SK-N-SH treated with all-trans-retinoic acid at 6 μM for 48 hours (cell line): ENCODE data around the gene FTCD.

Experiments used
- ATAC-seq: fragments of 200-7000 bp; cut with Tn5 transposase; 3 replicates; pipeline ENCODE4 v1.9.1; 2020; ENCODE audit warnings: mild to moderate bottlenecking, moderate library complexity
- ARNTL ChIP-seq: fragments of 450-650 bp; formaldehyde crosslinking; IDR thresholded peaks from 2 replicates; pipeline ENCODE4 v1.5.0; 2020; ENCODE audit warnings: low read depth, mild to moderate bottlenecking, moderate library complexity, borderline replicate concordance
- BACH2 ChIP-seq: fragments of 250-450 bp; sonication (Bioruptor Pico); IDR thresholded peaks from 2 replicates; pipeline ENCODE4 v1.9.0; 2021; ENCODE audit warnings: mild to moderate bottlenecking, borderline replicate concordance
- CSDC2 ChIP-seq: fragments of 250-450 bp; sonication (Bioruptor Pico); IDR thresholded peaks from 2 replicates; pipeline ENCODE4 v1.5.0; 2020; ENCODE audit warnings: mild to moderate bottlenecking, moderate library complexity
- GLIS3 ChIP-seq: fragments of 250-450 bp; sonication (Bioruptor Pico); IDR thresholded peaks from 2 replicates; pipeline ENCODE4 v1.5.0; 2020; ENCODE audit warnings: mild to moderate bottlenecking, moderate library complexity
- ISL1 ChIP-seq: fragments of 250-450 bp; sonication (Bioruptor Pico); IDR thresholded peaks from 2 replicates; pipeline ENCODE4 v2.1.2; 2022; ENCODE audit warnings: mild to moderate bottlenecking, moderate library complexity
- OSR1 ChIP-seq: fragments of 250-450 bp; sonication (Bioruptor Pico); IDR thresholded peaks from 2 replicates; pipeline ENCODE4 v1.8.0; 2022; ENCODE audit warnings: moderate library complexity, mild to moderate bottlenecking, inconsistent platforms
- SNAI2 ChIP-seq: fragments of 250-450 bp; sonication (Bioruptor Pico); IDR thresholded peaks from 2 replicates; pipeline ENCODE4 v1.5.0; 2020; ENCODE audit warnings: mild to moderate bottlenecking, moderate library complexity
- TCF4 ChIP-seq: fragments of 250-450 bp; sonication (Bioruptor Pico); IDR thresholded peaks from 2 replicates; pipeline ENCODE4 v1.8.0; 2021; ENCODE audit warnings: mild to moderate bottlenecking, moderate library complexity, borderline replicate concordance
- TOX ChIP-seq: fragments of 250-450 bp; sonication (Bioruptor Pico); IDR thresholded peaks from 2 replicates; pipeline ENCODE4 v1.8.0; 2021; ENCODE audit warnings: mild to moderate bottlenecking, moderate library complexity, borderline replicate concordance
- ZC3H10 ChIP-seq: fragments of 250-450 bp; sonication (Bioruptor Pico); IDR thresholded peaks from 2 replicates; pipeline ENCODE4 v1.5.1; 2021; ENCODE audit warnings: mild to moderate bottlenecking, moderate library complexity
- ZFP3 ChIP-seq: fragments of 250-450 bp; sonication (Bioruptor Pico); IDR thresholded peaks from 2 replicates; pipeline ENCODE4 v1.5.0; 2020; ENCODE audit warnings: mild to moderate bottlenecking, moderate library complexity
- ZFP30 ChIP-seq: fragments of 450-650 bp; formaldehyde crosslinking; IDR thresholded peaks from 2 replicates; pipeline ENCODE4 v1.5.0; 2022; ENCODE audit warnings: mild to moderate bottlenecking, moderate library complexity
- ZNF565 ChIP-seq: fragments of 450-650 bp; formaldehyde crosslinking; conservative IDR thresholded peaks from 2 replicates; pipeline ENCODE4 v1.5.0; 2020; ENCODE audit warnings: low read depth, mild to moderate bottlenecking, moderate library complexity
- ZNF70 ChIP-seq: fragments of 450-650 bp; formaldehyde crosslinking; IDR thresholded peaks from 2 replicates; pipeline ENCODE4 v1.5.0; 2020; ENCODE audit warnings: mild to moderate bottlenecking, moderate library complexity
- ZNF8 ChIP-seq: fragments of 450-650 bp; formaldehyde crosslinking; IDR thresholded peaks from 2 replicates; pipeline ENCODE4 v1.5.0; 2020; ENCODE audit warnings: mild to moderate bottlenecking, moderate library complexity
- TF ChIP-seq, protein P1 (sequence below): fragments of 250-450 bp; sonication (Bioruptor Pico); IDR thresholded peaks from 2 replicates; pipeline ENCODE4 v1.5.1; 2020; ENCODE audit warnings: low read depth, mild to moderate bottlenecking, moderate library complexity
- TF ChIP-seq, protein P2 (sequence below): fragments of 250-450 bp; sonication (Bioruptor Pico); IDR thresholded peaks from 2 replicates; pipeline ENCODE4 v1.8.0; 2020; ENCODE audit warnings: mild to moderate bottlenecking, moderate library complexity, borderline replicate concordance
- TF ChIP-seq, protein P3 (sequence below): fragments of 250-450 bp; sonication (Bioruptor Pico); IDR thresholded peaks from 2 replicates; pipeline ENCODE4 v1.5.1; 2021; ENCODE audit warnings: mild to moderate bottlenecking, moderate library complexity
- TF ChIP-seq, protein P4 (sequence below): fragments of 250-450 bp; sonication (Bioruptor Pico); IDR thresholded peaks from 2 replicates; pipeline ENCODE4 v1.5.0; 2020; ENCODE audit warnings: mild to moderate bottlenecking, moderate library complexity

The FTCD gene

DNA sequence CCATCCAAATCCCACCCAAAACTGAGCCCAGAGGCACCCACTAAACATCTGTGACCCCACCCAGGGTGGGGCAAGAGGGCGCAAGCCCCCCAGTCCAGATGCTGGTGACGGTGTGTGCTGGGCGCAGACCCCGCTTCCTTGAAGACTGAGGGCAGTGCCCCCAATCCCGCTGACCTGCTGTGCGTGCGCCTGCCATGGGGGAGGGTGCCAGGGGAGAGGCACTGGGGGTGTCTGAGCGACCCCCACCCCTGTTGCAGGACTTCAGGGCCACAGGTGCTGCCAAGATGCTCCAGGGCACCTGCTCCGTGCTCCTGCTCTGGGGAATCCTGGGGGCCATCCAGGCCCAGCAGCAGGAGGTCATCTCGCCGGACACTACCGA lies 44.2 kb downstream of the FTCD start:
- no peak for ATAC-seq
- TF ChIP-seq TCF4 = no peak
- no peak for TF ChIP-seq ZC3H10 (CRISPR knock-in tag)
- no peak for TF ChIP-seq ZFP3 (CRISPR knock-in tag)
- TF ChIP-seq ZNF70 (CRISPR knock-in tag) = no peak
- TF ChIP-seq SNAI2 = no peak
- no peak for TF ChIP-seq GLIS3
- no peak for TF ChIP-seq ZNF565 (CRISPR knock-in tag)
- no peak for TF ChIP-seq ARNTL
- no peak for TF ChIP-seq CSDC2 (CRISPR knock-in tag)
- no peak for TF ChIP-seq TOX (CRISPR knock-in tag)
- TF ChIP-seq OSR1 = no peak
- TF ChIP-seq ZFP30 = no peak
- TF ChIP-seq ISL1 = no peak
- TF ChIP-seq, protein P1, sequence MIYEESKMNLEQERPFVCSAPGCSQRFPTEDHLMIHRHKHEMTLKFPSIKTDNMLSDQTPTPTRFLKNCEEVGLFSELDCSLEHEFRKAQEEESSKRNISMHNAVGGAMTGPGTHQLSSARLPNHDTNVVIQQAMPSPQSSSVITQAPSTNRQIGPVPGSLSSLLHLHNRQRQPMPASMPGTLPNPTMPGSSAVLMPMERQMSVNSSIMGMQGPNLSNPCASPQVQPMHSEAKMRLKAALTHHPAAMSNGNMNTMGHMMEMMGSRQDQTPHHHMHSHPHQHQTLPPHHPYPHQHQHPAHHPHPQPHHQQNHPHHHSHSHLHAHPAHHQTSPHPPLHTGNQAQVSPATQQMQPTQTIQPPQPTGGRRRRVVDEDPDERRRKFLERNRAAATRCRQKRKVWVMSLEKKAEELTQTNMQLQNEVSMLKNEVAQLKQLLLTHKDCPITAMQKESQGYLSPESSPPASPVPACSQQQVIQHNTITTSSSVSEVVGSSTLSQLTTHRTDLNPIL (CRISPR knock-in tag) = no peak
- TF ChIP-seq ZNF8 (CRISPR knock-in tag) = no peak
- TF ChIP-seq, protein P2, sequence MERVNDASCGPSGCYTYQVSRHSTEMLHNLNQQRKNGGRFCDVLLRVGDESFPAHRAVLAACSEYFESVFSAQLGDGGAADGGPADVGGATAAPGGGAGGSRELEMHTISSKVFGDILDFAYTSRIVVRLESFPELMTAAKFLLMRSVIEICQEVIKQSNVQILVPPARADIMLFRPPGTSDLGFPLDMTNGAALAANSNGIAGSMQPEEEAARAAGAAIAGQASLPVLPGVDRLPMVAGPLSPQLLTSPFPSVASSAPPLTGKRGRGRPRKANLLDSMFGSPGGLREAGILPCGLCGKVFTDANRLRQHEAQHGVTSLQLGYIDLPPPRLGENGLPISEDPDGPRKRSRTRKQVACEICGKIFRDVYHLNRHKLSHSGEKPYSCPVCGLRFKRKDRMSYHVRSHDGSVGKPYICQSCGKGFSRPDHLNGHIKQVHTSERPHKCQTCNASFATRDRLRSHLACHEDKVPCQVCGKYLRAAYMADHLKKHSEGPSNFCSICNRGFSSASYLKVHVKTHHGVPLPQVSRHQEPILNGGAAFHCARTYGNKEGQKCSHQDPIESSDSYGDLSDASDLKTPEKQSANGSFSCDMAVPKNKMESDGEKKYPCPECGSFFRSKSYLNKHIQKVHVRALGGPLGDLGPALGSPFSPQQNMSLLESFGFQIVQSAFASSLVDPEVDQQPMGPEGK = no peak
- TF ChIP-seq BACH2 (CRISPR knock-in tag) = no peak

DNA sequence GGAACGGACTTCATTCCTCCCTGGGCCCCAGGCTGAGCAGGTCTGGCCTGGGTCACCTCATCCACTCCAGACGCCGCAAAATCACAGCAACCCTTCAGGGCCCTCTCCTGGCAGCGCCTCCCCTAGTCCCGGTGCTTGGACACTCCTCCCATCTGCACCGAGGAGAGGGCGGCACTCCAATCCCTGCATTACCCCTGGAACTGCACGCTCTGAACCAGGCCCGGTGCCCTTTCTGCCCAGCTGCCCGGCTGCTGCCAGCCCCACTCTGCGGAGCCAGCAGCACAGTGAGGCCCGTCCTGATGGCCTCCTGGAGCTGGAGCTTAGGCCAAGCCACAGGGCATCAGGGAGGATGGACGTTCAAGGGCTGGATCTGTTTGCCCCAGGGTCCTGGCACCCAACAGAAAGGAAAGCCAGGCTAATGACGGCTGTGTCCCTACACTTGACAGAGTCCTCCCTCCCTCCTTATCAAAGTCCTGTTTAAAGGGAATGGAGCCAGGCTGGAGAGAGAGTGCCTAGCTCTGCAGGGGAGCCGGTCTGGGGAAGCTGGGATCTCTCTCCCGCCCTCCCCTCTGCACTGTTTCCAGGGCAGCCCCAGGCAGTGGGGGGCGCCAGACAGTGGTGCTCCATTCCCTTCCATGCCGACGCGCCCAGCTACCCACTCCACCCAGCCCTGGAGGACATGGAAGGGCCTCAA lies 44.7 kb downstream of the FTCD start:
- TF ChIP-seq, protein P3, sequence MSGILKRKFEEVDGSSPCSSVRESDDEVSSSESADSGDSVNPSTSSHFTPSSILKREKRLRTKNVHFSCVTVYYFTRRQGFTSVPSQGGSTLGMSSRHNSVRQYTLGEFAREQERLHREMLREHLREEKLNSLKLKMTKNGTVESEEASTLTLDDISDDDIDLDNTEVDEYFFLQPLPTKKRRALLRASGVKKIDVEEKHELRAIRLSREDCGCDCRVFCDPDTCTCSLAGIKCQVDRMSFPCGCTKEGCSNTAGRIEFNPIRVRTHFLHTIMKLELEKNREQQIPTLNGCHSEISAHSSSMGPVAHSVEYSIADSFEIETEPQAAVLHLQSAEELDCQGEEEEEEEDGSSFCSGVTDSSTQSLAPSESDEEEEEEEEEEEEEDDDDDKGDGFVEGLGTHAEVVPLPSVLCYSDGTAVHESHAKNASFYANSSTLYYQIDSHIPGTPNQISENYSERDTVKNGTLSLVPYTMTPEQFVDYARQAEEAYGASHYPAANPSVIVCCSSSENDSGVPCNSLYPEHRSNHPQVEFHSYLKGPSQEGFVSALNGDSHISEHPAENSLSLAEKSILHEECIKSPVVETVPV (CRISPR knock-in tag) = no peak
- no peak for TF ChIP-seq ARNTL
- peak; percentile 39; the same call in 2 of the 3 replicates for ATAC-seq

DNA sequence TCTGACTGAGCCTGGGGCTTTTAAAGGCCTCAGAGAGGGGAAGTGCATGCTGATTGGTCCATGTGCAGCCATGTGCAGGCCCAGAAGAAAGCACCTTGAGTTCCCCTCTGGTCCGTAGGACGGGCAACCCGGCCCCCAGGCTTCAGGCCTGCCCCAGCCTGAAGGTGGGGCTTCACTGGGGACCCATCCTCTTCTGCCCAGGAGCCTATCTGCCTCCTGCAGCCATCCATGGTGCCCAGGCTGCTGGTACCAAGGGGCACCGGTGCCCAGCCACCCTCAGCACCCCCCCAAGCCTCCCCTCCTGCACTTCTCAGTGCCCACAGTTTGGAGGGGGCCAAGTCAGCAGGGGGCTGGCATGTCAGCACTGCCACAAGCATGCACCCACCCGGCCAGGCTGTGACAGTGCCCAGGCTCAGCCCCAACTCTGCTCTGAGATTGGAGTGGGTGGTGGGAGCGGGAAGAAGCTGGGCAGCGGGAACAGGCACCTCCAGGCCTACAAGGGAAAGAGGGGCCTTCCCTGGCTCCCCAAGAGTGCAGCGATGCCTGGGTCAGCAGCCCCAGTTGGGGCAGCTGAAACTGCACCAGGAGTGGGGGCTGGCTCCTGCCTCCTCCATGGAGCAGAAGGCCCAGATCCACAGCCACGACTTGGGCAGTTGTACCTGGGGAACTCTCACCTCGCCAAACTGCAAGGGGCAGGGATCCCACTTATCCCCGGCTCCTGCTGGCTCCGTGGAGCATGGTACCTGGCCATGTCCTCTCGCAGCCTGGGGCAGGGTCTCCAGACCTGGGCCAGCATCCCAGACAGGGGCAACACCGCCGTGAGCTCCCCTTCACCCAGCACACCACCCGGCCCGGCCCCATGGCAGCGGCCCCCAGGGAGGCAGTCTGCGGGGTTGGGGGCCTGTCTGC lies 45.8 kb downstream of the FTCD start:
- no peak for ATAC-seq
- TF ChIP-seq, protein P1 (CRISPR knock-in tag) = no peak
- TF ChIP-seq ISL1 = no peak
- TF ChIP-seq, protein P2 = no peak
- TF ChIP-seq, protein P4, sequence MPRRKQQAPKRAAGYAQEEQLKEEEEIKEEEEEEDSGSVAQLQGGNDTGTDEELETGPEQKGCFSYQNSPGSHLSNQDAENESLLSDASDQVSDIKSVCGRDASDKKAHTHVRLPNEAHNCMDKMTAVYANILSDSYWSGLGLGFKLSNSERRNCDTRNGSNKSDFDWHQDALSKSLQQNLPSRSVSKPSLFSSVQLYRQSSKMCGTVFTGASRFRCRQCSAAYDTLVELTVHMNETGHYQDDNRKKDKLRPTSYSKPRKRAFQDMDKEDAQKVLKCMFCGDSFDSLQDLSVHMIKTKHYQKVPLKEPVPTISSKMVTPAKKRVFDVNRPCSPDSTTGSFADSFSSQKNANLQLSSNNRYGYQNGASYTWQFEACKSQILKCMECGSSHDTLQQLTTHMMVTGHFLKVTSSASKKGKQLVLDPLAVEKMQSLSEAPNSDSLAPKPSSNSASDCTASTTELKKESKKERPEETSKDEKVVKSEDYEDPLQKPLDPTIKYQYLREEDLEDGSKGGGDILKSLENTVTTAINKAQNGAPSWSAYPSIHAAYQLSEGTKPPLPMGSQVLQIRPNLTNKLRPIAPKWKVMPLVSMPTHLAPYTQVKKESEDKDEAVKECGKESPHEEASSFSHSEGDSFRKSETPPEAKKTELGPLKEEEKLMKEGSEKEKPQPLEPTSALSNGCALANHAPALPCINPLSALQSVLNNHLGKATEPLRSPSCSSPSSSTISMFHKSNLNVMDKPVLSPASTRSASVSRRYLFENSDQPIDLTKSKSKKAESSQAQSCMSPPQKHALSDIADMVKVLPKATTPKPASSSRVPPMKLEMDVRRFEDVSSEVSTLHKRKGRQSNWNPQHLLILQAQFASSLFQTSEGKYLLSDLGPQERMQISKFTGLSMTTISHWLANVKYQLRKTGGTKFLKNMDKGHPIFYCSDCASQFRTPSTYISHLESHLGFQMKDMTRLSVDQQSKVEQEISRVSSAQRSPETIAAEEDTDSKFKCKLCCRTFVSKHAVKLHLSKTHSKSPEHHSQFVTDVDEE (CRISPR knock-in tag) = no peak
